Measurements from ENCODE around the gene CYBRD1.

GRCh38 chr2:171487201-171487600 is 35.1 kb upstream of the CYBRD1 start:
- TF ChIP-seq CTCF (IDR thresholded peaks at IDR 0.05; ENCODE audit: borderline replicate concordance, extremely low read depth, low read length, poor library complexity, severe bottlenecking) (no peak), EZH2 (IDR thresholded peaks at IDR 0.05; ENCODE audit: borderline replicate concordance, low read depth, low read length, severe bottlenecking) (no peak)
